Naive thymus-derived CD4-positive, alpha-beta T cell (primary cell): ENCODE results near the gene ICA1. TPM values are rescaled to one million over a fixed set of nuclear protein-coding genes. Genes with fewer than 3 reads are reported as not detected.
"Not testable (repeated sequence)": the region's sequence is repeated elsewhere in the genome, so short reads cannot be mapped to it uniquely, and the experiment has no call there.

Source experiments
- ATAC-seq: fragments of 150-1000 bp; cut with Tn5 transposase; 2 replicates; pipeline ENCODE4 v1.10.0; 2021; ENCODE audit warnings: mild to moderate bottlenecking, moderate library complexity
- CTCF ChIA-PET: fragments of 350-600 bp; sonication (Branson Sonifier 250); formaldehyde crosslinking; loops from one replicate; lab custom pipeline; 2021; ENCODE audit warnings: antibody characterized with exemption; lab: Charles Lee
- POLR2A ChIA-PET: fragments of 350-600 bp; sonication (Branson Sonifier 250); formaldehyde crosslinking; loops from one replicate; lab custom pipeline; 2021; ENCODE audit warnings: antibody characterized with exemption, inconsistent platforms; lab: Charles Lee
- DNase-seq, 9 donors: peaks; one replicate each; pipeline versions ENCODE4 v3.0.0 to v3.0.0-alpha.2; 2020 to 2022; ENCODE audit warnings: mixed read lengths in 1 of 9
- H3K27ac ChIP-seq: one replicate; pipeline ENCODE4 v1.7.0; 2013; ENCODE audit warnings: mild to moderate bottlenecking, low read depth, low read length, moderate library complexity
- H3K27me3 ChIP-seq, 2 donors: one replicate each; pipeline ENCODE4 v1.7.0; 2013; ENCODE audit warnings: low read length in 2 of 2, mild to moderate bottlenecking in 2 of 2, moderate library complexity in 2 of 2; ENCODE audit not compliant: control insufficient read depth in 2 of 2, insufficient read depth in 2 of 2
- H3K36me3 ChIP-seq, 3 experiments: 1 replicate in 2 of 3; 2 replicates in 1 of 3; pipeline ENCODE4 v1.7.0; 2013; ENCODE audit warnings: low read length in 3 of 3, mild to moderate bottlenecking in 3 of 3, moderate library complexity in 1 of 3; ENCODE audit not compliant: insufficient read depth in 3 of 3, control insufficient read depth in 2 of 3
- H3K4me1 ChIP-seq, 2 donors: one replicate each; pipeline ENCODE4 v1.7.0; 2013; ENCODE audit warnings: low read length in 2 of 2, mild to moderate bottlenecking in 2 of 2, moderate library complexity in 1 of 2; ENCODE audit not compliant: control insufficient read depth in 2 of 2, insufficient read depth in 2 of 2
- H3K4me3 ChIP-seq: 2 replicates; pipeline ENCODE4 v1.7.0; 2013; ENCODE audit warnings: mild to moderate bottlenecking, low read length
- H3K9me3 ChIP-seq, 3 experiments: 1 replicate in 2 of 3; 2 replicates in 1 of 3; pipeline ENCODE4 v1.7.0; 2013; ENCODE audit warnings: low read length in 3 of 3; ENCODE audit not compliant: control insufficient read depth in 2 of 3
- H3K27ac Mint-ChIP-seq, 9 donors: one replicate each; pipeline ENCODE4 v1.8.0; 2020 to 2022; ENCODE audit warnings: mixed read lengths in 9 of 9, mild to moderate bottlenecking in 8 of 9, moderate library complexity in 5 of 9, inconsistent platforms in 2 of 9
- H3K27me3 Mint-ChIP-seq, 5 donors: one replicate each; pipeline ENCODE4 v1.8.0; 2021 to 2022; ENCODE audit warnings: mixed read lengths in 5 of 5, mild to moderate bottlenecking in 1 of 5
- H3K36me3 Mint-ChIP-seq, 5 donors: one replicate each; pipeline ENCODE4 v1.8.0; 2020 to 2022; ENCODE audit warnings: mixed read lengths in 5 of 5, mild to moderate bottlenecking in 3 of 5, inconsistent platforms in 1 of 5
- H3K4me1 Mint-ChIP-seq, 7 donors: one replicate each; pipeline ENCODE4 v1.8.0; 2020 to 2022; ENCODE audit warnings: mixed read lengths in 7 of 7, mild to moderate bottlenecking in 3 of 7, inconsistent platforms in 1 of 7
- H3K4me3 Mint-ChIP-seq, 10 donors: one replicate each; pipeline ENCODE4 v1.8.0; 2020 to 2022; ENCODE audit warnings: mild to moderate bottlenecking in 10 of 10, mixed read lengths in 10 of 10, moderate library complexity in 6 of 10, inconsistent platforms in 2 of 10
- H3K9me3 Mint-ChIP-seq, 11 donors: one replicate each; pipeline ENCODE4 v1.8.0; 2020 to 2022; ENCODE audit warnings: mixed read lengths in 11 of 11, mild to moderate bottlenecking in 4 of 11, inconsistent platforms in 1 of 11, moderate library complexity in 1 of 11
- intact Hi-C, 2 donors: fragments of 100-400 bp; cut with micrococcal nuclease; formaldehyde crosslinking; loops; one replicate each; pipeline ENCODE4 v1.15.1; 2023
- polyA plus RNA-seq, 2 donors: library from polyadenylated mRNA; unstranded; fragments of 300-500 nt; fragmentation: Illumina TruSeq; gene quantifications; one replicate each; pipeline ENCODE4 v1.2.3, GENCODE V29; 2021
- total RNA-seq, 6 experiments: library from RNA in 5 of 6; stranded (reverse) in 5 of 6; gene quantifications; 1 replicate in 5 of 6; 2 replicates in 1 of 6; pipeline ENCODE4 v1.2.3 and lab custom pipeline; 2021 to 2026

ICA1 gene
- total and polyA plus RNA-seq, 7 experiments from 2014 or later = 0.46 to 5.8 (median 2.1) TPM; not detected in 1

- CTCF ChIA-PET = no interaction called here
- H3K4me1 Mint-ChIP-seq = peaks cover 0 to 2% (median 0%) of the 10 kb centered on the region in 7 donors
- no peak overlapping the region for H3K27ac Mint-ChIP-seq
- H3K27me3 Mint-ChIP-seq = peaks cover 0 to 24% (median 6%) of the 10 kb centered on the region in 5 donors
- peaks cover 0 to 7% (median 2%) of the 10 kb centered on the region in 5 donors for H3K36me3 Mint-ChIP-seq
- H3K9me3 Mint-ChIP-seq = peaks cover 0 to 38% (median 23%) of the 10 kb centered on the region in 11 donors
- no peaks in the 10 kb centered on the region for H3K36me3 ChIP-seq
- no peak overlapping the region for H3K27ac ChIP-seq
- no peak overlapping the region for H3K4me3 Mint-ChIP-seq
- no peak for DNase-seq
- no peak for ATAC-seq
- H3K4me1 ChIP-seq = no peaks in the 10 kb centered on the region
- H3K4me3 ChIP-seq = no peak overlapping the region
- intact Hi-C loops = no loop called here
- H3K27me3 ChIP-seq = no peaks in the 10 kb centered on the region
- POLR2A ChIA-PET = no interaction called here
- H3K9me3 ChIP-seq = no peaks in the 10 kb centered on the region
These were observed 15.9 kb downstream of the ICA1 start for GRCh38 chr7:8246020-8246419.

- Mint-ChIP-seq H3K9me3 (peaks cover 0 to 48% (median 27%) of the 10 kb centered on the region in 11 donors), H3K27me3 (peaks cover 5 to 22% (median 13%) of the 10 kb centered on the region in 5 donors), H3K36me3 (peaks cover 0 to 13% (median 4%) of the 10 kb centered on the region in 5 donors)
- POLR2A ChIA-PET, H3K27ac ChIP-seq, H3K27ac Mint-ChIP-seq, H3K4me3 Mint-ChIP-seq, H3K9me3 ChIP-seq, H3K36me3 ChIP-seq, DNase-seq, ATAC-seq, H3K4me3 ChIP-seq, H3K4me1 Mint-ChIP-seq, CTCF ChIA-PET, H3K4me1 ChIP-seq, intact Hi-C loops, H3K27me3 ChIP-seq: not testable (repeated sequence)
These were observed 16.9 kb downstream of the ICA1 start for GRCh38 chr7:8245032-8245431.

DNA sequence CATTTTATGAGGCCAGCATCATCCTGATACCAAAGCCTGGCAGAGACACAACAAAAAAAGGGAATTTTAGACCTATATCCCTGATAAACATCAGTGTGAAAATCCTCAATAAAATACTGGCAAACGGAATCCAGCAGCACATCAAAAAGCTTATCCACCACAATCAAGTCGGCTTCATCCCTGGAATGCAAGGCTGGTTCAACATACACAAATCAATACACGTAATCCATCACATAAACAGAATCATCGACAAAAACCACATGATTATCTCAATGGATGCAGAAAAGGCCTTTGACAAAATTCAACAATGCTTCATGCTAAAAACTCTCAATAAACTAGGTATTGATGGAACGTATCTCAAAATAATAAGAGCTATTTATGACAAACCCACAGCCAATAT, 18.9 kb downstream of the ICA1 start:
- H3K27me3 ChIP-seq, POLR2A ChIA-PET, H3K4me1 Mint-ChIP-seq, ATAC-seq, H3K36me3 ChIP-seq, H3K4me3 ChIP-seq, H3K4me1 ChIP-seq, CTCF ChIA-PET, H3K4me3 Mint-ChIP-seq, H3K27ac ChIP-seq, intact Hi-C loops, DNase-seq, H3K27ac Mint-ChIP-seq, H3K9me3 ChIP-seq: not testable (repeated sequence)
- Mint-ChIP-seq H3K9me3 (peaks cover 0 to 48% (median 27%) of the 10 kb centered on the region in 11 donors), H3K36me3 (peaks cover 0 to 14% (median 4%) of the 10 kb centered on the region in 5 donors), H3K27me3 (peaks cover 9 to 28% (median 14%) of the 10 kb centered on the region in 5 donors)

DNA sequence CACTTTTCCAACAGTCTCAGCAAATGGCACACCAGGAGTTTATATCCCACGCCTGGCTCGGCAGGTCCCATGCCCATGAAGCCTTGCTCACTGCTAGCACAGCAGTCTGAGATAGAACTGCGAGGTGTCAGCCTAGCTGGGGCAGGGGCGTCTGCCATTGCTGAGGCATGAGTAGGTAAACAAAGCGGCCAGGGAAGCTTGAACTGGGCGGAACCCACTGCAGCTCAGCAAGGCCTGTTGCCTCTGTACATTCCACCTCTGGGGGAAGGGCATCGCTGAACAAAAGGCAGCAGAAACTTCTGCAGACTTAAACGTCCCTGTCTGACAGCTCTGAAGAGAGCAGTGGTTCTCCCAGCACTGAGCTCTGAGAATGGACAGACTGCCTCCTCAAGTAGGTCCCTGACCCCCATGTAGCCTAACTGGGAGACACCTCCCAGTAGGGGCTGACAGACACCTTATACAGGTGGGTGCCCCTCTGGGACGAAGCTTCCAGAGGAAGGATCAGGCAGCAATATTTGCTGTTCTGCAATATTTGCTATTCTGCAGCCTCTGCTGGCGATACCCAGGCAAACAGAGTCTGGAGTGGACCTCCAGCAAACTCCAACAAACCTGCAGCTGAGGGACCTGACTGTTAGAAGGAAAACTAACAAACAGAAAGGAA, 22.1 kb downstream of the ICA1 start:
- H3K9me3 ChIP-seq, H3K36me3 ChIP-seq, H3K27ac Mint-ChIP-seq, H3K4me3 Mint-ChIP-seq, H3K4me1 Mint-ChIP-seq, ATAC-seq, intact Hi-C loops, CTCF ChIA-PET, DNase-seq, H3K4me3 ChIP-seq, H3K27ac ChIP-seq, POLR2A ChIA-PET, H3K27me3 ChIP-seq, H3K4me1 ChIP-seq: not testable (repeated sequence)
- H3K9me3 Mint-ChIP-seq = peaks cover 0 to 44% (median 27%) of the 10 kb centered on the region in 11 donors
- peaks cover 0 to 14% (median 4%) of the 10 kb centered on the region in 5 donors for H3K36me3 Mint-ChIP-seq
- H3K27me3 Mint-ChIP-seq = peaks cover 9 to 30% (median 28%) of the 10 kb centered on the region in 5 donors

GRCh38 chr7:8236780-8237407, 25.1 kb downstream of the ICA1 start:
- Mint-ChIP-seq H3K4me3 (no peak overlapping the region), H3K4me1 (no peaks in the 10 kb centered on the region), H3K27ac (no peak overlapping the region), H3K36me3 (peaks cover 0 to 9% (median 0%) of the 10 kb centered on the region in 5 donors), H3K27me3 (peaks cover 21 to 36% (median 27%) of the 10 kb centered on the region in 5 donors), H3K9me3 (peaks cover 0 to 16% (median 5%) of the 10 kb centered on the region in 11 donors)
- no peaks in the 10 kb centered on the region for H3K9me3 ChIP-seq
- H3K4me1 ChIP-seq = no peaks in the 10 kb centered on the region
- H3K27ac ChIP-seq = no peak overlapping the region
- DNase-seq (no peak), ATAC-seq (no peak)
- ChIA-PET CTCF (no interaction called here), POLR2A (no interaction called here)
- H3K27me3 ChIP-seq = no peaks in the 10 kb centered on the region
- no peaks in the 10 kb centered on the region for H3K36me3 ChIP-seq
- H3K4me3 ChIP-seq = no peak overlapping the region
- intact Hi-C loops = no loop called here

DNA sequence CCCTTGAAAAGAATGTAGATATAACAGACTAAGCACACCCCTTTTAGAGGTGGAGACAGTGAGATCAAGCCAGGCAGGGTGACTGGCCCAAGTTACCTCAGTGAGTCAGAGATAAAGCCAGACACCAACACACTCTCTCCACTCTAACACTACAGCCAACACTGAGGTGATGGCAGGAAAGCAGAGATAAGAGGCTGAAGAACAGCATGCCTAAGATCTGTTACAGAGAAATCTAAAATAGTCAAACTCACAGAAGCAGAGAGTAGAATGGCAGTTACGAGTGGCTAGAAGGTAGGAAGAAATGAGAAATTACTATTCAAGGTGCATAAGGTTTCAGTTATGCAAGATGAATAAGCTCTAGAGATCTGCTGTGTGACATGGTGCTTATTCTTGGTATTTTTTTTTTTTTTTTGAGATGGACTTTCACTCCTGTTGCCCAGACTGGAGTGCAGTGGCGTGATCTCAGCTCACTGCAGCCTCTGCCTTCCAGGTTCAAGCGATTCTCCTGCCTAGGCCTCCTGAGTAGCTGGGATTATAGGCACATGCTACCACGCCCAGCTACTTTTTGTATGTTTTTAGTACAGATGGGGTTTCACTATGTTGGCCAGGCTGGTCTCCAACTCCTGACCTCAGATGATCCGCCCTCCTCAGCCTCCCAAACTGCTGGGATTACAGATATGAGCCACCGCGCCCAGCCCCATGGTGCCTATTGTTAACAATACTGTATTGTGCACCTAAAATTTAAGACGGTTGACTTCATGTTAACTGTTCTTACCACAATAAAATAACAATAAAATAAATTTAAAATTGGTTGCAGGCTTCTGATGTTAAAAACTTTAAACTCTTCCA, 28.7 kb downstream of the ICA1 start:
- H3K4me3 Mint-ChIP-seq = no peak overlapping the region
- Histone ChIP-seq H3K9me3 (no peaks in the 10 kb centered on the region), H3K36me3 (no peaks in the 10 kb centered on the region), H3K4me1 (no peaks in the 10 kb centered on the region), H3K4me3 (no peak overlapping the region), H3K27ac (no peak overlapping the region), H3K27me3 (no peaks in the 10 kb centered on the region)
- no peaks in the 10 kb centered on the region for H3K36me3 Mint-ChIP-seq
- H3K9me3 Mint-ChIP-seq = no peaks in the 10 kb centered on the region
- ATAC-seq (no peak), DNase-seq (no peak)
- peaks cover 15 to 32% (median 20%) of the 10 kb centered on the region in 5 donors for H3K27me3 Mint-ChIP-seq
- POLR2A ChIA-PET = no interaction called here
- intact Hi-C loops = no loop called here
- CTCF ChIA-PET = no interaction called here
- no peaks in the 10 kb centered on the region for H3K4me1 Mint-ChIP-seq
- H3K27ac Mint-ChIP-seq = no peak overlapping the region
